RWPE1 (cell line): ENCODE data around the gene ZNF528.

Experiments used
- CTCF ChIA-PET: fragments of 350-600 bp; sonication (Branson Sonifier 250); formaldehyde crosslinking; extraction: SDS; loops from one replicate; lab custom pipeline; 2021; lab: Yijun Ruan, JAX
- POLR2A ChIA-PET: fragments of 400-600 bp; formaldehyde crosslinking; extraction: SDS; loops from one replicate; lab custom pipeline; 2020; ENCODE audit warnings: antibody characterized with exemption; ENCODE audit not compliant: low non-redundant PET; lab: Yijun Ruan, JAX
- DNase-seq: peaks from one replicate; pipeline ENCODE4 v3.0.0; 2012; ENCODE audit warnings: low spot score
- H3K27ac ChIP-seq: fragments of 450-650 bp; 2 replicates; pipeline ENCODE4 v1.5.1; 2017
- TF ChIP-seq, protein P1 (sequence below): fragments of 450-650 bp; conservative IDR thresholded peaks from 2 replicates; pipeline ENCODE4 v1.5.1; 2017; ENCODE audit warnings: low read depth, mild to moderate bottlenecking

Gene ZNF528

GRCh38 chr19:52398081-52398441 lies 412 bp downstream of the ZNF528 start:
- POLR2A ChIA-PET, result interaction anchor here (0.5 kb wide), 1 partner anchor 209 kb away, joined by 4 read pairs; the partner anchor contains the start of gene PPP2R1A
- CTCF ChIA-PET, result interaction anchor here (0.6 kb wide), 2 partner anchors 79 to 561 kb away, joined by 3 read pairs; no protein-coding TSS in a partner anchor
- DNase-seq, result peak; percentile 6
- TF ChIP-seq, protein P1, sequence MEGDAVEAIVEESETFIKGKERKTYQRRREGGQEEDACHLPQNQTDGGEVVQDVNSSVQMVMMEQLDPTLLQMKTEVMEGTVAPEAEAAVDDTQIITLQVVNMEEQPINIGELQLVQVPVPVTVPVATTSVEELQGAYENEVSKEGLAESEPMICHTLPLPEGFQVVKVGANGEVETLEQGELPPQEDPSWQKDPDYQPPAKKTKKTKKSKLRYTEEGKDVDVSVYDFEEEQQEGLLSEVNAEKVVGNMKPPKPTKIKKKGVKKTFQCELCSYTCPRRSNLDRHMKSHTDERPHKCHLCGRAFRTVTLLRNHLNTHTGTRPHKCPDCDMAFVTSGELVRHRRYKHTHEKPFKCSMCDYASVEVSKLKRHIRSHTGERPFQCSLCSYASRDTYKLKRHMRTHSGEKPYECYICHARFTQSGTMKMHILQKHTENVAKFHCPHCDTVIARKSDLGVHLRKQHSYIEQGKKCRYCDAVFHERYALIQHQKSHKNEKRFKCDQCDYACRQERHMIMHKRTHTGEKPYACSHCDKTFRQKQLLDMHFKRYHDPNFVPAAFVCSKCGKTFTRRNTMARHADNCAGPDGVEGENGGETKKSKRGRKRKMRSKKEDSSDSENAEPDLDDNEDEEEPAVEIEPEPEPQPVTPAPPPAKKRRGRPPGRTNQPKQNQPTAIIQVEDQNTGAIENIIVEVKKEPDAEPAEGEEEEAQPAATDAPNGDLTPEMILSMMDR, result no peak
- H3K27ac ChIP-seq, result peak overlapping the region; percentile 70

- TF ChIP-seq, protein P1, result no peak
- CTCF ChIA-PET, result interaction anchor here (0.6 kb wide), 1 partner anchor 105 kb away, joined by 3 read pairs; no protein-coding TSS in a partner anchor
- POLR2A ChIA-PET, result no interaction called here
- no peak overlapping the region for H3K27ac ChIP-seq
- no peak for DNase-seq
These were observed 12.6 kb downstream of the ZNF528 start for GRCh38 chr19:52410276-52410675.

- no peak overlapping the region for H3K27ac ChIP-seq
- no peak for DNase-seq
- TF ChIP-seq, protein P1, result no peak
- ChIA-PET POLR2A (no interaction called here), CTCF (no interaction called here)
These were observed 18.1 kb downstream of the ZNF528 start for GRCh38 chr19:52415711-52416110.

- ChIA-PET CTCF (no interaction called here), POLR2A (no interaction called here)
- TF ChIP-seq, protein P1, result no peak
- no peak for DNase-seq
- H3K27ac ChIP-seq, result no peak within 1 kb of the TSS
These were observed 31.3 kb downstream of the ZNF528 start, which contains the start of gene ZNF534 for GRCh38 chr19:52428937-52429336. ZNF534 (plus strand) TSS chr19:52429148; CDS start chr19:52431475, 2,327 bp downstream.

DNA sequence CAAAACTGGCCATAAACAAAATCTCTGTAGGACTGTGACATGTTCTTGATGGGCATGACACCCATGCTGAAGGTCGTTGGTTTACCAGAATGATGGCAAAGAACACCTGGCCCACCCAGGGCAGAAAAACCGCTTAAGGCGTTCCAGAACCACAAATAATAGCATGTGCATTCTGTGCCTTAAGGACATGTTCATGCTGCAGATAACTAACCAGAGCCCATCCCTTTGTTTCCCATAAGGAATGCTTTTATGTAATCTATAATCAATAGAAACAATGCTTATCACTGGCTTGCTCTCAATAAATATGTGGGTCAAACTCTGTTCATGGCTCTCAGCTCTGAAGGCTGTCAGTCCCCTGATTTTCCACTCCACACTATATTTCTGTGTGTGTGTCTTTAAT lies 44.5 kb downstream of the ZNF528 start:
- H3K27ac ChIP-seq, result no peak overlapping the region
- DNase-seq, result no peak
- CTCF ChIA-PET, result no interaction called here
- POLR2A ChIA-PET, result no interaction called here
- TF ChIP-seq, protein P1, result no peak

- DNase-seq, result no peak
- TF ChIP-seq, protein P1, result no peak
- H3K27ac ChIP-seq, result no peak overlapping the region
- CTCF ChIA-PET, result no interaction called here
- POLR2A ChIA-PET, result no interaction called here
These were observed 46.9 kb downstream of the ZNF528 start for GRCh38 chr19:52444506-52444905.

GRCh38 chr19:52451241-52451640 lies 53.6 kb downstream of the ZNF528 start:
- ChIA-PET CTCF (no interaction called here), POLR2A (no interaction called here)
- H3K27ac ChIP-seq, result no peak overlapping the region
- TF ChIP-seq, protein P1, result no peak
- no peak for DNase-seq
